ENCODE results near the gene DDX1. TPM values are rescaled to one million over a fixed set of nuclear protein-coding genes. Genes with fewer than 3 reads are reported as not detected.

Gene DDX1
- polyA plus RNA-seq, 3 donors: 14.1 to 35.4 (median 30.1) TPM

- no peaks in the 10 kb centered on the region for H3K9me3 Mint-ChIP-seq
- Histone ChIP-seq H3K9ac (ENCODE audit: insufficient read depth, low read length, poor library complexity, severe bottlenecking) (no peak overlapping the region), H3K4me1 (ENCODE audit: control insufficient read depth in 1 of 2, insufficient read depth in 2 of 2, low read length in 2 of 2) (no peaks in the 10 kb centered on the region), H3K36me3 (replicated peaks in 1 of 2; ENCODE audit: control insufficient read depth in 1 of 2, insufficient read depth in 2 of 2, low read length in 2 of 2) (peaks cover 64 to 75% of the 10 kb centered on the region in 2 donors), H3K4me3 (replicated peaks in 1 of 3; ENCODE audit: low read depth in 2 of 3, low read length in 3 of 3) (no peak overlapping the region), H2AFZ (ENCODE audit: insufficient read depth, low read depth, low read length, poor library complexity, severe bottlenecking) (no peak overlapping the region), H3K27ac (ENCODE audit: low read depth in 1 of 2, low read length in 2 of 2) (peak overlapping the region in 1 of 2 donors; percentile 14), H3K9me3 (replicated peaks in 1 of 2; ENCODE audit: control insufficient read depth in 1 of 2, insufficient read depth in 1 of 2, low read length in 2 of 2) (no peaks in the 10 kb centered on the region), H3K4me2 (replicated peaks; ENCODE audit: extremely low read depth, low read length, poor library complexity, severe bottlenecking) (no peak overlapping the region), H4K20me1 (ENCODE audit: insufficient read depth, low read length) (no peaks in the 10 kb centered on the region), H3K79me2 (ENCODE audit: insufficient read depth, low read length) (no peaks in the 10 kb centered on the region), H3K27me3 (ENCODE audit: control insufficient read depth in 2 of 2, insufficient read depth in 2 of 2, low read length in 2 of 2) (no peaks in the 10 kb centered on the region)
- intact Hi-C loops (cut with micrococcal nuclease): no loop called here
- no peak overlapping the region for H3K4me3 Mint-ChIP-seq
- 100% methylated on average over 2 of the region's 3 CpGs for WGBS (ENCODE audit: insufficient coverage)
- no peaks in the 10 kb centered on the region for H3K27me3 Mint-ChIP-seq (ENCODE audit: low read depth in 3 of 3)
- H3K27ac Mint-ChIP-seq: peak overlapping the region in 1 of 7 donors; percentile 32
- TF ChIP-seq, protein P1, sequence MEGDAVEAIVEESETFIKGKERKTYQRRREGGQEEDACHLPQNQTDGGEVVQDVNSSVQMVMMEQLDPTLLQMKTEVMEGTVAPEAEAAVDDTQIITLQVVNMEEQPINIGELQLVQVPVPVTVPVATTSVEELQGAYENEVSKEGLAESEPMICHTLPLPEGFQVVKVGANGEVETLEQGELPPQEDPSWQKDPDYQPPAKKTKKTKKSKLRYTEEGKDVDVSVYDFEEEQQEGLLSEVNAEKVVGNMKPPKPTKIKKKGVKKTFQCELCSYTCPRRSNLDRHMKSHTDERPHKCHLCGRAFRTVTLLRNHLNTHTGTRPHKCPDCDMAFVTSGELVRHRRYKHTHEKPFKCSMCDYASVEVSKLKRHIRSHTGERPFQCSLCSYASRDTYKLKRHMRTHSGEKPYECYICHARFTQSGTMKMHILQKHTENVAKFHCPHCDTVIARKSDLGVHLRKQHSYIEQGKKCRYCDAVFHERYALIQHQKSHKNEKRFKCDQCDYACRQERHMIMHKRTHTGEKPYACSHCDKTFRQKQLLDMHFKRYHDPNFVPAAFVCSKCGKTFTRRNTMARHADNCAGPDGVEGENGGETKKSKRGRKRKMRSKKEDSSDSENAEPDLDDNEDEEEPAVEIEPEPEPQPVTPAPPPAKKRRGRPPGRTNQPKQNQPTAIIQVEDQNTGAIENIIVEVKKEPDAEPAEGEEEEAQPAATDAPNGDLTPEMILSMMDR (IDR thresholded peaks at IDR 0.05): no peak
- H3K4me1 Mint-ChIP-seq: no peaks in the 10 kb centered on the region
- no peak for DNase-seq
- H3K36me3 Mint-ChIP-seq: peaks cover 43 to 60% of the 10 kb centered on the region in 2 donors
These were observed 23.7 kb downstream of the DDX1 start for GRCh38 chr2:15615301-15615920.

DNA sequence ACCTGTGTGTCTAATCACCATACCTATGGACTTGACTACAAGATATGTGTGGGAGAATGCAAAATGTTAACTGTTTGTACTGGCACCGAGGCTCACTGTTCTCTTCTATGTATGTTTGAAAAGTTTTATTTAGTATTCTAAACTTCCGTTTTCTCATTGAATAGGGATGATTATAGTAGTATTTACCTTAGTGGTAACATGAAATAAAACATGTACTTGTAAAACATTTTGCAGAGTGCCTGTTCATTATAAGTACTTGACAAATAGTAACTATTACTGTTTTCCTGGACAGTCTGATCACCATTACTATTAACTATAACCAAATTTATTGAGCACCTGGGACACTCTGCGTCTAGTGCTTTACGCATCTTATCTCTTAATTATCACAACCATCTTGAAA, 24.8 kb downstream of the DDX1 start:
- no peaks in the 10 kb centered on the region for H3K4me1 Mint-ChIP-seq
- no CpG with 5 or more reads among the region's 4 CpGs for WGBS (ENCODE audit: insufficient coverage)
- DNase-seq: no peak
- H3K9me3 Mint-ChIP-seq: no peaks in the 10 kb centered on the region
- Histone ChIP-seq H3K9me3 (replicated peaks in 1 of 2; ENCODE audit: control insufficient read depth in 1 of 2, insufficient read depth in 1 of 2, low read length in 2 of 2) (no peaks in the 10 kb centered on the region), H3K27me3 (ENCODE audit: control insufficient read depth in 2 of 2, insufficient read depth in 2 of 2, low read length in 2 of 2) (no peaks in the 10 kb centered on the region), H3K79me2 (ENCODE audit: insufficient read depth, low read length) (no peaks in the 10 kb centered on the region), H3K27ac (ENCODE audit: low read depth in 1 of 2, low read length in 2 of 2) (no peak overlapping the region), H4K20me1 (ENCODE audit: insufficient read depth, low read length) (no peaks in the 10 kb centered on the region), H3K4me1 (ENCODE audit: control insufficient read depth in 1 of 2, insufficient read depth in 2 of 2, low read length in 2 of 2) (no peaks in the 10 kb centered on the region), H3K9ac (ENCODE audit: insufficient read depth, low read length, poor library complexity, severe bottlenecking) (no peak overlapping the region), H3K4me2 (replicated peaks; ENCODE audit: extremely low read depth, low read length, poor library complexity, severe bottlenecking) (no peak overlapping the region), H2AFZ (ENCODE audit: insufficient read depth, low read depth, low read length, poor library complexity, severe bottlenecking) (no peak overlapping the region), H3K4me3 (replicated peaks in 1 of 3; ENCODE audit: low read depth in 2 of 3, low read length in 3 of 3) (no peak overlapping the region), H3K36me3 (replicated peaks in 1 of 2; ENCODE audit: control insufficient read depth in 1 of 2, insufficient read depth in 2 of 2, low read length in 2 of 2) (peaks cover 71 to 80% of the 10 kb centered on the region in 2 donors)
- peaks cover 44 to 65% of the 10 kb centered on the region in 2 donors for H3K36me3 Mint-ChIP-seq
- H3K27ac Mint-ChIP-seq: no peak overlapping the region
- no peaks in the 10 kb centered on the region for H3K27me3 Mint-ChIP-seq (ENCODE audit: low read depth in 3 of 3)
- intact Hi-C loops (cut with micrococcal nuclease): no loop called here
- TF ChIP-seq, protein P1 (IDR thresholded peaks at IDR 0.05): no peak
- no peak overlapping the region for H3K4me3 Mint-ChIP-seq
